GM21360 (cell line): ENCODE results near the gene CHCHD10.

Experiments used
- ATAC-seq: cut with Tn5 transposase; IDR thresholded peaks from one replicate; pipeline ENCODE4 v1.9.1; 2021; ENCODE audit warnings: mild to moderate bottlenecking, moderate library complexity; ENCODE audit not compliant: unreplicated experiment

CHCHD10 gene

GRCh38 chr22:23773483-23774113 lies 5.8 kb upstream of the CHCHD10 start:
- ATAC-seq = no peak

GRCh38 chr22:23772649-23773473 lies 5.1 kb upstream of the CHCHD10 start, which contains the start of gene MMP11:
MMP11 (plus strand) TSS chr22:23772849; CDS start chr22:23772871, 22 bp downstream.
- ATAC-seq = no peak

- ATAC-seq = no peak
Observed at GRCh38 chr22:23772315-23772648, 4.5 kb upstream of the CHCHD10 start.

GRCh38 chr22:23769321-23769965 lies 1.7 kb upstream of the CHCHD10 start:
- no peak for ATAC-seq

- no peak for ATAC-seq
Observed at GRCh38 chr22:23767303-23767672, 484 bp downstream of the CHCHD10 start.

- no peak for ATAC-seq
Observed at GRCh38 chr22:23764899-23765881, 2.6 kb downstream of the CHCHD10 start.

- ATAC-seq = no peak
Observed at GRCh38 chr22:23763954-23764353, 3.8 kb downstream of the CHCHD10 start.

GRCh38 chr22:23763579-23763945 lies 4.2 kb downstream of the CHCHD10 start:
- no peak for ATAC-seq

- ATAC-seq = no peak
Observed at GRCh38 chr22:23762842-23763578, 4.8 kb downstream of the CHCHD10 start, which contains the start of gene C22orf15. C22orf15 (plus strand) TSS chr22:23762990; CDS start chr22:23763307, 317 bp downstream.

GRCh38 chr22:23760056-23760455 lies 7.7 kb downstream of the CHCHD10 start:
- ATAC-seq = no peak

- ATAC-seq = no peak
Observed at GRCh38 chr22:23759566-23759965, 8.2 kb downstream of the CHCHD10 start.

- ATAC-seq = no peak
Observed at GRCh38 chr22:23756891-23757290, 10.9 kb downstream of the CHCHD10 start.

- no peak for ATAC-seq
Observed at GRCh38 chr22:23755711-23756110, 12.1 kb downstream of the CHCHD10 start.

GRCh38 chr22:23754980-23755636 lies 12.7 kb downstream of the CHCHD10 start:
- no peak for ATAC-seq

- ATAC-seq = no peak
Observed at GRCh38 chr22:23754220-23754919, 13.4 kb downstream of the CHCHD10 start, which contains the start of gene VPREB3. VPREB3 (minus strand) TSS chr22:23754425; CDS start chr22:23754363, 62 bp downstream.

- ATAC-seq = no peak
Observed at GRCh38 chr22:23753385-23753784, 14.4 kb downstream of the CHCHD10 start.

GRCh38 chr22:23752750-23753149 lies 15.0 kb downstream of the CHCHD10 start:
- no peak for ATAC-seq

- ATAC-seq = no peak
Observed at GRCh38 chr22:23752090-23752691, 15.6 kb downstream of the CHCHD10 start.
